ENCODE data around the gene CDIPT. TPM values are rescaled to one million over a fixed set of nuclear protein-coding genes. Genes with fewer than 3 reads are reported as not detected.

The CDIPT gene
- total RNA-seq, 1 experiment from 2014 or later: 57.1 TPM

- DNase-seq: no peak
- H3K4me3 Mint-ChIP-seq (ENCODE audit: unreplicated experiment): peak overlapping the region; percentile 73
- Histone ChIP-seq H3K4me3 (ENCODE audit: low read depth, low read length) (no peak overlapping the region), H3K9me3 (no peaks in the 10 kb centered on the region), H3K27me3 (replicated peaks; ENCODE audit: control insufficient read depth, insufficient read depth, low read length) (no peaks in the 10 kb centered on the region), H3K4me1 (peaks cover 7% of the 10 kb centered on the region), H3K36me3 (ENCODE audit: control insufficient read depth, insufficient read depth, low read length) (no peaks in the 10 kb centered on the region; the same call in 1 of the 2 replicates)
- intact Hi-C loops (cut with micrococcal nuclease; ENCODE audit: unreplicated experiment): loop anchor here (5.0 to 10.0 kb wide), 2 partner anchors 84 to 177 kb away; partner anchors contain the start of genes ASPHD1, HIRIP3 and INO80E
- no peak for TF ChIP-seq CTCF (IDR thresholded peaks at IDR 0.05; ENCODE audit: insufficient read depth in 1 of 2, low read depth in 1 of 2, low read length in 1 of 2, severe bottlenecking in 1 of 2, unreplicated experiment in 1 of 2)
- ChIA-PET POLR2A (interaction anchor here (0.8 kb wide), 1 partner anchor 108 kb away, joined by 3 read pairs; the partner anchor contains the start of gene KCTD13), CTCF (interaction anchor here (2.4 to 2.8 kb wide), 3 partner anchors 11 to 30 kb away, joined by 9 to 22 read pairs (median 16); partner anchors contain the start of gene MAZ)
- H3K27ac Mint-ChIP-seq (ENCODE audit: unreplicated experiment): peak overlapping the region; percentile 73
- BruUV-seq (replicated peaks): no TSS peak
- H3K36me3 Mint-ChIP-seq (ENCODE audit: insufficient read depth, unreplicated experiment): peaks cover 44% of the 10 kb centered on the region
- peaks cover 27% of the 10 kb centered on the region for H3K4me1 Mint-ChIP-seq (ENCODE audit: low read depth, unreplicated experiment)
- no peaks in the 10 kb centered on the region for H3K9me3 Mint-ChIP-seq (ENCODE audit: unreplicated experiment)
- H3K27me3 Mint-ChIP-seq (ENCODE audit: insufficient read depth, unreplicated experiment): no peaks in the 10 kb centered on the region
Observed at GRCh38 chr16:29818082-29818481, 44.9 kb downstream of the CDIPT start.

GRCh38 chr16:29816694-29817441 is 46.2 kb downstream of the CDIPT start:
- Mint-ChIP-seq H3K27ac (ENCODE audit: unreplicated experiment) (peak overlapping the region; percentile 93), H3K4me1 (ENCODE audit: low read depth, unreplicated experiment) (peaks cover 35% of the 10 kb centered on the region), H3K36me3 (ENCODE audit: insufficient read depth, unreplicated experiment) (peaks cover 54% of the 10 kb centered on the region), H3K27me3 (ENCODE audit: insufficient read depth, unreplicated experiment) (no peaks in the 10 kb centered on the region), H3K9me3 (ENCODE audit: unreplicated experiment) (no peaks in the 10 kb centered on the region), H3K4me3 (ENCODE audit: unreplicated experiment) (peak overlapping the region; percentile 89)
- DNase-seq: peak; percentile 65 to 69
- no peaks in the 10 kb centered on the region; the same call in 1 of the 2 replicates for H3K36me3 ChIP-seq (ENCODE audit: control insufficient read depth, insufficient read depth, low read length)
- intact Hi-C loops (cut with micrococcal nuclease; ENCODE audit: unreplicated experiment): loop anchor here (1.0 to 10.0 kb wide), 6 partner anchors 12 to 204 kb away; partner anchors contain the start of genes ASPHD1, CDIPT, HIRIP3 and INO80E
- ChIA-PET CTCF (interaction anchor here (0.6 to 2.8 kb wide), 9 partner anchors 9 to 156 kb away, joined by 3 to 22 read pairs (median 6); partner anchors contain the start of genes KIF22, MAZ and SEZ6L2), POLR2A (interaction anchor here (0.6 to 1.8 kb wide), 5 partner anchors 9 to 157 kb away, joined by 4 to 10 read pairs (median 7); partner anchors contain the start of genes KIF22 and TAOK2)
- peak overlapping the region; percentile 69 for H3K4me3 ChIP-seq (ENCODE audit: low read depth, low read length)
- no peaks in the 10 kb centered on the region for H3K9me3 ChIP-seq
- H3K27me3 ChIP-seq (replicated peaks; ENCODE audit: control insufficient read depth, insufficient read depth, low read length): no peaks in the 10 kb centered on the region
- peaks cover 14% of the 10 kb centered on the region for H3K4me1 ChIP-seq
- peak in 1 of 2 experiments; percentile 3 for TF ChIP-seq CTCF (IDR thresholded peaks at IDR 0.05; ENCODE audit: insufficient read depth in 1 of 2, low read depth in 1 of 2, low read length in 1 of 2, severe bottlenecking in 1 of 2, unreplicated experiment in 1 of 2)
- no TSS peak for BruUV-seq (replicated peaks)
